MM.1S (cell line): ENCODE results near the gene C13orf46.
"Not testable (repeated sequence)": the region's sequence is repeated elsewhere in the genome, so short reads cannot be mapped to it uniquely, and the experiment has no call there.

Experiments used
- DNase-seq: peaks from one replicate; pipeline ENCODE4 v3.0.0-alpha.2; 2015
- H2AFZ ChIP-seq: fragments of 300-600 bp; sonication (generic); 2 replicates; pipeline ENCODE4 v1.6.0; 2016; ENCODE audit warnings: antibody characterized with exemption, low read length
- H3F3A ChIP-seq: fragments of 300-600 bp; sonication (generic); 2 replicates; pipeline ENCODE4 v1.6.1; 2016; ENCODE audit warnings: mild to moderate bottlenecking, antibody characterized with exemption, low read length, moderate library complexity, mixed read lengths; ENCODE audit not compliant: insufficient read depth
- H3K27ac ChIP-seq: fragments of 300-600 bp; sonication (generic); 2 replicates; pipeline ENCODE4 v1.5.1; 2016; ENCODE audit warnings: mild to moderate bottlenecking, low read length
- H3K27me3 ChIP-seq: fragments of 300-600 bp; sonication (generic); replicated peaks from 2 replicates; pipeline ENCODE4 v1.6.0; 2016; ENCODE audit warnings: low read length; ENCODE audit not compliant: insufficient read depth
- H3K36me3 ChIP-seq: fragments of 300-600 bp; sonication (generic); replicated peaks from 2 replicates; pipeline ENCODE4 v1.6.1; 2016; ENCODE audit warnings: mild to moderate bottlenecking, low read length, mixed read lengths; ENCODE audit not compliant: insufficient read depth
- H3K4me1 ChIP-seq: fragments of 300-600 bp; sonication (generic); 2 replicates; pipeline ENCODE4 v1.6.1; 2016; ENCODE audit warnings: low read length, mixed read lengths
- H3K4me2 ChIP-seq: fragments of 300-600 bp; sonication (generic); 2 replicates; pipeline ENCODE4 v1.6.0; 2016; ENCODE audit warnings: low read depth, low read length
- H3K4me3 ChIP-seq: fragments of 300-600 bp; sonication (generic); 2 replicates; pipeline ENCODE4 v1.5.1; 2016; ENCODE audit warnings: low read length, mixed read lengths
- H3K79me2 ChIP-seq: fragments of 300-600 bp; sonication (generic); 2 replicates; pipeline ENCODE4 v1.6.1; 2016; ENCODE audit warnings: mixed run types, low read length, mixed read lengths
- H3K9ac ChIP-seq: fragments of 300-600 bp; sonication (generic); 2 replicates; pipeline ENCODE4 v1.6.1; 2016; ENCODE audit warnings: low read length, mixed read lengths
- H3K9me2 ChIP-seq: fragments of 300-600 bp; sonication (generic); replicated peaks from 2 replicates; pipeline ENCODE4 v1.6.1; 2016; ENCODE audit warnings: mild to moderate bottlenecking, low read length, mixed read lengths; ENCODE audit not compliant: insufficient read depth
- H3K9me3 ChIP-seq: fragments of 300-600 bp; sonication (generic); replicated peaks from 2 replicates; pipeline ENCODE4 v1.6.1; 2016; ENCODE audit warnings: mild to moderate bottlenecking, low read length, mixed read lengths; ENCODE audit not compliant: insufficient read depth
- H4K20me1 ChIP-seq: fragments of 300-600 bp; sonication (generic); 2 replicates; pipeline ENCODE4 v1.6.1; 2016; ENCODE audit warnings: mild to moderate bottlenecking, low read length, moderate library complexity, mixed read lengths; ENCODE audit not compliant: insufficient read depth
- CTCF ChIP-seq: fragments of 300-600 bp; sonication (generic); IDR thresholded peaks from 2 replicates; pipeline ENCODE4 v1.5.1; 2016; ENCODE audit warnings: antibody characterized with exemption, low read length, mixed read lengths
- EZH2 ChIP-seq: fragments of 300-600 bp; sonication (generic); optimal IDR thresholded peaks from 2 replicates; pipeline ENCODE3; 2017; ENCODE audit warnings: low read depth, mild to moderate bottlenecking, antibody characterized with exemption, low read length, mixed read lengths
- EZH2phosphoT487 ChIP-seq: fragments of 300-600 bp; sonication (generic); IDR thresholded peaks from 2 replicates; pipeline ENCODE4 v1.6.1; 2018; ENCODE audit warnings: antibody characterized with exemption, low read length

Gene C13orf46

GRCh38 chr13:113991191-113991669, 17.4 kb upstream of the C13orf46 start:
- Histone ChIP-seq H3F3A (no peaks in the 10 kb centered on the region; the same call in 1 of the 2 replicates), H3K27ac (no peak overlapping the region), H3K79me2 (peaks cover 19% of the 10 kb centered on the region), H3K4me2 (no peak overlapping the region), H3K4me3 (no peak overlapping the region), H3K36me3 (peaks cover 13% of the 10 kb centered on the region), H4K20me1 (no peaks in the 10 kb centered on the region), H3K9ac (no peak overlapping the region), H3K4me1 (no peaks in the 10 kb centered on the region), H3K9me2 (no peaks in the 10 kb centered on the region), H3K27me3 (no peaks in the 10 kb centered on the region), H3K9me3 (no peaks in the 10 kb centered on the region), H2AFZ (no peak overlapping the region)
- TF ChIP-seq EZH2 (no peak), EZH2phosphoT487 (no peak), CTCF (no peak)
- DNase-seq, result no peak

DNA sequence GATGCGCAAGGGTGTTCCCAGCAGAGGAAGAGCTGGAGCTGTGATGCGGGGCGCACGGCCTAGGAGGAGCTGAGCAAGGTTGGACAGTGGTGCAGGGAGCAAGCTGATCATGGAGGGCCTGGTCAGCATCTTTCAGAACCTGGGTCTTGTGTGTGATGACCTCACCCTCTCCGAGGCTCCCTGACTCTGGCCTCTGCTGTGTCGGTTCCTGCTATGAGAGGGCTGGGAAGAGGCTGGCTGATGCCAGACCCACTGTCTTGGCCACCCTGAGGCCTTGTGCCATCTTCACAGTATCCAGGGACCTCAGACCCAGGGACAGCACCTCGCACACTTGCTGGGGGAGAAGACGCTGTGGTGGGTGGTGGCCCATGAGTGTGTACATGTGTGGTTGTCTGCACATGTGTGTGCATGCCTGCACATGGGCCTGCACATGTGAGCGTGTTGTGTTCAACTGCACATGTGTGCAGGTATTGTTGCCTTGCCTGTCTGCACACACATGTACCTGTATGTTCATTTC, 16.5 kb upstream of the C13orf46 start:
- peaks cover 13% of the 10 kb centered on the region for H3K36me3 ChIP-seq

GRCh38 chr13:113989585-113990300, 15.9 kb upstream of the C13orf46 start:
- H3K36me3 ChIP-seq, result peaks cover 13% of the 10 kb centered on the region
- H3K27ac ChIP-seq, result no peak overlapping the region
- H3K79me2 ChIP-seq, result peaks cover 19% of the 10 kb centered on the region
- H3K9ac ChIP-seq, result no peak overlapping the region
- H3K9me2 ChIP-seq, result no peaks in the 10 kb centered on the region
- TF ChIP-seq CTCF (no peak), EZH2phosphoT487 (no peak), EZH2 (no peak)
- no peaks in the 10 kb centered on the region for H4K20me1 ChIP-seq
- H3F3A ChIP-seq, result no peaks in the 10 kb centered on the region; the same call in 1 of the 2 replicates
- H3K9me3 ChIP-seq, result no peaks in the 10 kb centered on the region
- H3K4me2 ChIP-seq, result no peak overlapping the region
- H3K27me3 ChIP-seq, result no peaks in the 10 kb centered on the region
- DNase-seq, result no peak
- H3K4me1 ChIP-seq, result no peaks in the 10 kb centered on the region
- H3K4me3 ChIP-seq, result no peak overlapping the region
- H2AFZ ChIP-seq, result no peak overlapping the region

More for the DNA sequence above, 16.5 kb upstream of the C13orf46 start:
- Histone ChIP-seq H3K4me3 (no peak overlapping the region), H3K9ac (no peak overlapping the region), H3K4me2 (no peak overlapping the region), H3K27me3 (no peaks in the 10 kb centered on the region), H2AFZ (no peak overlapping the region), H4K20me1 (no peaks in the 10 kb centered on the region), H3K9me2 (no peaks in the 10 kb centered on the region), H3K27ac (no peak overlapping the region), H3K9me3 (no peaks in the 10 kb centered on the region), H3F3A (no peaks in the 10 kb centered on the region; the same call in 1 of the 2 replicates), H3K79me2 (peaks cover 19% of the 10 kb centered on the region), H3K4me1 (no peaks in the 10 kb centered on the region)
- DNase-seq, result no peak
- no peak for TF ChIP-seq EZH2phosphoT487
- no peak for TF ChIP-seq EZH2
- TF ChIP-seq CTCF, result no peak

GRCh38 chr13:113988859-113989258, 15.0 kb upstream of the C13orf46 start:
- not testable (repeated sequence) for H3K9me3 ChIP-seq, DNase-seq, H3K9ac ChIP-seq, H3K27ac ChIP-seq, H3K4me2 ChIP-seq, H3K27me3 ChIP-seq, H4K20me1 ChIP-seq, H3K4me3 ChIP-seq, H3F3A ChIP-seq, H3K36me3 ChIP-seq, H2AFZ ChIP-seq, H3K9me2 ChIP-seq, H3K4me1 ChIP-seq
- peaks cover 19% of the 10 kb centered on the region for H3K79me2 ChIP-seq
